Measurements from ENCODE around the gene SORCS2.

- TF ChIP-seq EZH2 (IDR thresholded peaks at IDR 0.05; ENCODE audit: low read depth, low read length, severe bottlenecking): no peak
- TF ChIP-seq, protein P1, sequence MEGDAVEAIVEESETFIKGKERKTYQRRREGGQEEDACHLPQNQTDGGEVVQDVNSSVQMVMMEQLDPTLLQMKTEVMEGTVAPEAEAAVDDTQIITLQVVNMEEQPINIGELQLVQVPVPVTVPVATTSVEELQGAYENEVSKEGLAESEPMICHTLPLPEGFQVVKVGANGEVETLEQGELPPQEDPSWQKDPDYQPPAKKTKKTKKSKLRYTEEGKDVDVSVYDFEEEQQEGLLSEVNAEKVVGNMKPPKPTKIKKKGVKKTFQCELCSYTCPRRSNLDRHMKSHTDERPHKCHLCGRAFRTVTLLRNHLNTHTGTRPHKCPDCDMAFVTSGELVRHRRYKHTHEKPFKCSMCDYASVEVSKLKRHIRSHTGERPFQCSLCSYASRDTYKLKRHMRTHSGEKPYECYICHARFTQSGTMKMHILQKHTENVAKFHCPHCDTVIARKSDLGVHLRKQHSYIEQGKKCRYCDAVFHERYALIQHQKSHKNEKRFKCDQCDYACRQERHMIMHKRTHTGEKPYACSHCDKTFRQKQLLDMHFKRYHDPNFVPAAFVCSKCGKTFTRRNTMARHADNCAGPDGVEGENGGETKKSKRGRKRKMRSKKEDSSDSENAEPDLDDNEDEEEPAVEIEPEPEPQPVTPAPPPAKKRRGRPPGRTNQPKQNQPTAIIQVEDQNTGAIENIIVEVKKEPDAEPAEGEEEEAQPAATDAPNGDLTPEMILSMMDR (IDR thresholded peaks at IDR 0.05; ENCODE audit: control extremely low read depth in 1 of 3, insufficient read depth in 1 of 3, low read depth in 1 of 3, low read length in 3 of 3): no peak
- no peak for TF ChIP-seq POLR2A (IDR thresholded peaks at IDR 0.05; ENCODE audit: control extremely low read depth in 1 of 2, low read depth in 2 of 2, low read length in 2 of 2)
- TF ChIP-seq, protein P2, sequence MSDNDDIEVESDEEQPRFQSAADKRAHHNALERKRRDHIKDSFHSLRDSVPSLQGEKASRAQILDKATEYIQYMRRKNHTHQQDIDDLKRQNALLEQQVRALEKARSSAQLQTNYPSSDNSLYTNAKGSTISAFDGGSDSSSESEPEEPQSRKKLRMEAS (IDR thresholded peaks at IDR 0.05): no peak
- TF ChIP-seq SIN3A (conservative IDR thresholded peaks at IDR 0.05 in 1 of 2, IDR thresholded peaks at IDR 0.05 in 1 of 2; ENCODE audit: low read depth in 1 of 2, low read length in 2 of 2): no peak
- TF ChIP-seq, protein P3, sequence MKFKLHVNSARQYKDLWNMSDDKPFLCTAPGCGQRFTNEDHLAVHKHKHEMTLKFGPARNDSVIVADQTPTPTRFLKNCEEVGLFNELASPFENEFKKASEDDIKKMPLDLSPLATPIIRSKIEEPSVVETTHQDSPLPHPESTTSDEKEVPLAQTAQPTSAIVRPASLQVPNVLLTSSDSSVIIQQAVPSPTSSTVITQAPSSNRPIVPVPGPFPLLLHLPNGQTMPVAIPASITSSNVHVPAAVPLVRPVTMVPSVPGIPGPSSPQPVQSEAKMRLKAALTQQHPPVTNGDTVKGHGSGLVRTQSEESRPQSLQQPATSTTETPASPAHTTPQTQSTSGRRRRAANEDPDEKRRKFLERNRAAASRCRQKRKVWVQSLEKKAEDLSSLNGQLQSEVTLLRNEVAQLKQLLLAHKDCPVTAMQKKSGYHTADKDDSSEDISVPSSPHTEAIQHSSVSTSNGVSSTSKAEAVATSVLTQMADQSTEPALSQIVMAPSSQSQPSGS (IDR thresholded peaks at IDR 0.05; ENCODE audit: low read length): no peak
- TF ChIP-seq HDAC6 (IDR thresholded peaks at IDR 0.05; ENCODE audit: low read depth, low read length): no peak
- no peak for TF ChIP-seq BCL11A (IDR thresholded peaks at IDR 0.05; ENCODE audit: low read depth in 2 of 2, low read length in 2 of 2)
- TF ChIP-seq MAFK (IDR thresholded peaks at IDR 0.05; ENCODE audit: low read depth, low read length): no peak
These were observed 191.9 kb downstream of the SORCS2 start for GRCh38 chr4:7384003-7384928.
